Thyroid gland (tissue), 4 donors: ENCODE data around the gene MICAL3. TPM values are rescaled to one million over a fixed set of nuclear protein-coding genes. Genes with fewer than 3 reads are reported as not detected.

ENCODE experiments used
- DNase-seq, 2 donors: peaks; one replicate each; pipeline ENCODE4 v3.0.0-alpha.2; 2019
- H3K27ac ChIP-seq, 3 donors: fragments of 200-600 bp; sonication (generic); 1 replicate in 2 of 3; 2 replicates in 1 of 3; pipeline ENCODE4 v1.5.1; 2016 to 2019; ENCODE audit warnings: mild to moderate bottlenecking in 1 of 3, moderate library complexity in 1 of 3
- H3K27me3 ChIP-seq: fragments of 200-600 bp; sonication (generic); one replicate; pipeline ENCODE4 v1.5.1; 2019
- H3K36me3 ChIP-seq, 2 donors: fragments of 200-600 bp; sonication (generic); one replicate each; pipeline ENCODE4 v1.5.1; 2016 to 2019
- H3K4me1 ChIP-seq, 2 donors: fragments of 200-600 bp; sonication (generic); one replicate each; pipeline ENCODE4 v1.5.1; 2017 to 2019
- H3K4me3 ChIP-seq, 3 donors: fragments of 200-600 bp; sonication (generic); replicated peaks in 1 of 3; 1 replicate in 2 of 3; 2 replicates in 1 of 3; pipeline ENCODE4 v1.5.1; 2016; ENCODE audit warnings: mild to moderate bottlenecking in 1 of 3
- H3K9me3 ChIP-seq: fragments of 200-600 bp; sonication (generic); one replicate; pipeline ENCODE4 v1.5.1; 2017
- CTCF ChIP-seq, 6 experiments: fragments of 200-600 bp in 3 of 6; fragments of 450-650 bp in 3 of 6; sonication (generic) in 3 of 6; IDR thresholded peaks; one replicate each; pipeline ENCODE4 v1.5.1; 2016 to 2019; ENCODE audit warnings: antibody characterized with exemption in 6 of 6, mild to moderate bottlenecking in 2 of 6, inconsistent platforms in 1 of 6, moderate library complexity in 1 of 6
- POLR2A ChIP-seq, 2 donors: fragments of 450-650 bp; IDR thresholded peaks; one replicate each; pipeline ENCODE4 v1.6.1; 2017; ENCODE audit warnings: antibody characterized with exemption in 2 of 2, mild to moderate bottlenecking in 2 of 2, moderate library complexity in 1 of 2
- WGBS, 2 donors: methylation state at CpG; one replicate each; pipeline ENCODE4 v1.1.5; 2017; 5-methylcytosine and 5-hydroxymethylcytosine counted together
- intact Hi-C: fragments of 100-400 bp; cut with DNase I; formaldehyde crosslinking; loops from one replicate; pipeline ENCODE4 v1.15.1; 2023
- total RNA-seq, 4 donors: library from RNA; depleted of rRNA; stranded (reverse); fragments of >200 nt; gene quantifications; one replicate each; pipeline ENCODE4 v1.2.3, GENCODE V29; 2016

MICAL3 gene
- total RNA-seq, 4 donors from 2014 or later = 31.8 to 53.8 (median 43.6) TPM

GRCh38 chr22:17871726-17872458 lies 152.5 kb downstream of the MICAL3 start:
- TF ChIP-seq POLR2A (IDR thresholded peaks at IDR 0.05) = no peak
- TF ChIP-seq CTCF (IDR thresholded peaks at IDR 0.05) = no peak
- H3K9me3 ChIP-seq = no peaks in the 10 kb centered on the region
- H3K27me3 ChIP-seq = no peaks in the 10 kb centered on the region
- H3K4me3 ChIP-seq = no peak overlapping the region
- 92% methylated on average over 32 of the region's 32 CpGs for WGBS, 2 donors
- H3K36me3 ChIP-seq = peaks cover 13 to 15% of the 10 kb centered on the region in 2 donors
- H3K4me1 ChIP-seq = peaks cover 9 to 10% of the 10 kb centered on the region in 2 donors
- H3K27ac ChIP-seq = no peak overlapping the region
- intact Hi-C loops = no loop called here
- DNase-seq = no peak

DNA sequence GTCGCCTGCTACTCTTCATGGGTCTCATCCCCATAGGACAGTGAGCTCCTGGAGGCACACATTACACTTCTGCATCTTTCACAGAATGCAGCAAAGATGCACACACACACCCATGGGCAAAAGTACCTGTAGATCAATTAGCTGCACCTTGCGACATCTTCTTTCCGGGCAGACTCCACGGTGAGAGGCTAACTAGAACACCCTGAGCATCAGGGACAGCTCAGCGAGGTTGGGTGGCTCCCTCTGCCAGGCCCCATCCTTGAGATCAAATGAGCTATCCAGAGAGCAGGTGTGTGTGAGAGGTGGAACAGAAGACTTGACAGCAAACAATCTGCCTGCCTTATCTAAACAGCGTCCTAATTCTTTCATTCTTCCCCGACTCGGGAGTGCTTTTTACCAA lies 154.0 kb downstream of the MICAL3 start:
- no peak overlapping the region for H3K27ac ChIP-seq
- 84 to 86% methylated on average over 8 of the region's 8 CpGs for WGBS, 2 donors

GRCh38 chr22:17869285-17870096 lies 154.9 kb downstream of the MICAL3 start:
- no peak for DNase-seq
- no peaks in the 10 kb centered on the region for H3K27me3 ChIP-seq
- H3K9me3 ChIP-seq = no peaks in the 10 kb centered on the region
- H3K4me3 ChIP-seq = no peak overlapping the region
- no peak overlapping the region for H3K27ac ChIP-seq
- TF ChIP-seq POLR2A (IDR thresholded peaks at IDR 0.05) (no peak), CTCF (IDR thresholded peaks at IDR 0.05) (no peak)
- 87 to 90% methylated on average over 9 of the region's 9 CpGs for WGBS, 2 donors
- intact Hi-C loops = no loop called here
- peaks cover 16 to 29% of the 10 kb centered on the region in 2 donors for H3K36me3 ChIP-seq
- peaks cover 9 to 10% of the 10 kb centered on the region in 2 donors for H3K4me1 ChIP-seq

More for the DNA sequence above, 154.0 kb downstream of the MICAL3 start:
- DNase-seq = no peak
- TF ChIP-seq POLR2A (IDR thresholded peaks at IDR 0.05) = no peak
- TF ChIP-seq CTCF (IDR thresholded peaks at IDR 0.05) = no peak
- Histone ChIP-seq H3K4me1 (peaks cover 9 to 10% of the 10 kb centered on the region in 2 donors), H3K4me3 (no peak overlapping the region), H3K36me3 (peaks cover 13 to 20% of the 10 kb centered on the region in 2 donors), H3K9me3 (no peaks in the 10 kb centered on the region), H3K27me3 (no peaks in the 10 kb centered on the region)
- intact Hi-C loops = no loop called here

GRCh38 chr22:17868771-17869170 lies 155.6 kb downstream of the MICAL3 start:
- Histone ChIP-seq H3K27me3 (no peaks in the 10 kb centered on the region), H3K9me3 (no peaks in the 10 kb centered on the region), H3K4me1 (peaks cover 9 to 10% of the 10 kb centered on the region in 2 donors), H3K4me3 (no peak overlapping the region), H3K27ac (no peak overlapping the region), H3K36me3 (peaks cover 23 to 34% of the 10 kb centered on the region in 2 donors)
- 98 to 100% methylated on average over 8 to 9 of the region's 10 CpGs for WGBS, 2 donors
- intact Hi-C loops = no loop called here
- TF ChIP-seq CTCF (IDR thresholded peaks at IDR 0.05) = no peak
- no peak for TF ChIP-seq POLR2A (IDR thresholded peaks at IDR 0.05)
- no peak for DNase-seq
